Glomerular endothelial cell (primary cell): Measurements from ENCODE around the gene TBL1Y. TPM values are rescaled to one million over a fixed set of nuclear protein-coding genes. Genes with fewer than 3 reads are reported as not detected.
"Not testable (repeated sequence)": the region's sequence is repeated elsewhere in the genome, so short reads cannot be mapped to it uniquely, and the experiment has no call there.

Experiments used
- DNase-seq: peaks from one replicate; pipeline ENCODE4 v3.0.0-alpha.2; 2011; ENCODE audit warnings: low read depth, low spot score; ENCODE audit errors: extremely low read depth
- total RNA-seq: library from RNA; depleted of rRNA; stranded (reverse); fragments of >200 nt; gene quantifications from 2 replicates; pipeline ENCODE4 v1.2.3, GENCODE V29; 2015

The TBL1Y gene
- not detected in 2 replicates for total RNA-seq

DNA sequence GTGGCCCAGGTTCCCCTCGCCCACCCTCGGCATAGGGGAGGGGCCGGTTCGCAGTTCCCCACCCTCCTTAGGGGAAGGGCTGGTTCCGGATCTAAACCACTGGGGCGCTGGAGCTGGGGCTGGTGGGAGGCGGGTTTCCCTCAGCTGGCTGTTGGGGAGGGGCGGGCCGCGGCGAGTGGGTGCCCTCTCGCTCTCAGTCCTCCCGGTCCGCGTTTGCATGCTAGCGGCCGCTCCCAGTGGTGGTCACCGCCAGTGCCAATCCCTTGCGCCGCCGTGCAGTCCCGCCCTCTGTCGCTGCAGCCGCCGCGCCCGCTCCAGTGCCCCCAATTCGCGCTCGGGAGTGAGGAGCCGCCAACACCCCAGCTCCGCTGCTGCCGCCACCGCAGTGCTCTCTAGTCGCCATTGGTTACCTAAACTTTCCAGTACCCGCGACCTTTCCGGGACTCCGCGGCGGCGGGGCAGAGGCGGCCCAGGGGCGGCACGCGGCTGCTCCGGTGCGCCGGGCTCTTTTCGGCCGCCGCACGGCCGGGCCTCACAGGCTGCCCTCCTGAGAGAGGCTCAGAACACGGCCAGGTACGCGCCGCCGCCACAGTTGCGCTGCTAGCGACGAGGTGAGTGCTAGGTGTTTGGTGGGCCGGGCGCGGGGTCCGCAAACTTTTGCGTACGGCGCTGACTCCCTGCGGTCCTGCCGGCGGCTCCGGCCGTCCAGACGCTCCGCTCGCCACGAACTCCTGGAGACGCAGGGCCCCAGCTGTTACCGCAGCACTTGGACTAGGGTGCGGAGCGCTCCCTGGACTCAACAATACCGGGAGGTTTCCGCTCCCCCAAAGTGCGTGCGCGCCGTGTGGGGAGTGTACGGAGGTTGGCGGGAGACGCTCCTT lies at the start of gene TBL1Y:
Gene TBL1Y, plus strand, starts transcription at position 326 of the 881 bp plus-strand sequence. CDS start 114,388 bp downstream, outside the sequence.
- no peak for DNase-seq

- no peak for DNase-seq
Measured at GRCh38 chrY:6894496-6894895, 16.0 kb upstream of the TBL1Y start.

GRCh38 chrY:6895236-6895635 lies 15.3 kb upstream of the TBL1Y start:
- DNase-seq, result no peak

DNA sequence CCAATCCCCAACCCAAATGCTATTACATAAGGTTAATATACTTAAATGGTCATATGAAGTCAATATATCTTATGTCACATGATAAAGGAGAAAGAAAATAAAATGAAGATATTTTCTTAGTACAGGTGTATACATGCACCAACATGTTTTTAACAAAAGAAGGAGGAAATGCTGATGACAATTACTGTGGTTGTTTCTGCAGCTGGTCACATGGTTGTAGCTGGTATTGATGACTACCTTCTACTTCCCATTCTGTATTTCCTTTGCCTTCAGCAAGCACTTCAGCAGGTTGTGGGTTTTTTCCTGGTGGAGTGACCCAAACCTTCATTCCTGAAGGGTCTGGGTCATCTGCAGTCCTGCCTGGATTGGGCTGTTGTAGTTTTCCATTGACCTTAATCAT lies 8.4 kb upstream of the TBL1Y start:
- DNase-seq, result not testable (repeated sequence)

DNA sequence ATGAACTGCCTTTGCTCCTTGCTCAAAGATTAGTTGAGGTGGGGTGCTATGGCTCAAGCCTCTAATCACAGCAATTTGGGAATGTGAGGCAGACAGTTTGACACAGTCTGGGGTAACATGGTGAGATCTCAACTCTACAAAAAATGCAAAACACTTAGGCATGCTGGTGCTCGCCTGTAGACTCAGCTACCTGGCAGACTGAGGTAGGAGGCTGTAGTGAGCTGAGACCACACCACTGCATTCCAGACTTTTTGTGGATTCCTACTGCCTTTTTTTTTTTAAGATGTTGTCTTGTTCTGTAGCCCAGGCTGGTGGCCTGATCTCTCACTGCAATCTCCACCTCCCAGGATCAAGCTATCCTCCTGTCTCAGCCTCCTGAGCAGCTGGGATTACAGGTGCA lies 2.9 kb upstream of the TBL1Y start:
- DNase-seq, result no peak

GRCh38 chrY:6908021-6908420 lies 2.5 kb upstream of the TBL1Y start:
- DNase-seq, result not testable (repeated sequence)

- DNase-seq, result no peak
Measured at GRCh38 chrY:6909118-6909521, 1.4 kb upstream of the TBL1Y start.

- no peak for DNase-seq
Measured at GRCh38 chrY:6909856-6910255, 641 bp upstream of the TBL1Y start.

GRCh38 chrY:6911253-6911881 lies 870 bp downstream of the TBL1Y start, which contains the start of gene AMELY:
AMELY (minus strand) TSS chrY:6911752; CDS start chrY:6872608, 39,144 bp downstream.
- DNase-seq, result no peak

- no peak for DNase-seq
Measured at GRCh38 chrY:6913362-6913761, 2.9 kb downstream of the TBL1Y start.

DNA sequence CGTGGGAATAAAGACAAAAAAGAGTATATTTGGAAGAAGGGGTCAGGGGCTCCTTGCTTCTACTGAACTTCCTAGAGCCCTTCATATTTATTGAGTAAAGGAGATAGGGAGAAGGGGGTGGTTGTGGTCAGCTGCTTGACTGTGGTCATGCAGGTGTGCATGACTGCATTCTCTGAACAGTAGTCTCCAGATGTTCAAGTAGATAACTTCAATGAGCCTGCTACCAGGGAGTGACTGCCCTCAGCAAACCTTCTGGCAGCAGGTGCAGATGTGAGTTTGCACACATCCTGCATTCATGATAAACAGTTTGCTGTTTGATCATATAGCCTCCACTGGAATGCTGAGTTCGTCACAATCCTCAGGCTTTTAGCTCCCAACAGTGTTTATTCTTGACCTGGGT lies 10.6 kb downstream of the TBL1Y start:
- DNase-seq, result no peak

DNA sequence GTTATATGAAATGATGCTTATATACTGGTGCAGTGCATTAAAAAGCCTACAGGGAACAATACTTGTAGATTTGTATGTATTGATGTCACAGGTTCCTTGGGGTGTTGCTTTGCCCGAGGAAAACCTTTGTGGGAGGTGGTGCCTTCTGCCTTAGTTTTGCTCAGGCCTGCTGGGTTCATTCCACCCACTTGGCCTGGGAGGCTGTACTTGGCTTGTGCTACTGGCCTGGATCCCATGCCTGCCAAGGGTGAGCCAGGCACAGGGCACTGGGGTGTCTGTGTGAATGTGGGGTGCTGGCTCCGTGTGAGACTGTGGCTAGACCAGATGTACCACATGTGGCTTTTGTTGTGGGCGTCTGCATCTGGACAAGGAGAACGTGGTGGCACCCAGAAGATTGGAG lies 17.8 kb downstream of the TBL1Y start:
- no peak for DNase-seq

- DNase-seq, result no peak
Measured at GRCh38 chrY:6929237-6929636, 18.7 kb downstream of the TBL1Y start.

DNA sequence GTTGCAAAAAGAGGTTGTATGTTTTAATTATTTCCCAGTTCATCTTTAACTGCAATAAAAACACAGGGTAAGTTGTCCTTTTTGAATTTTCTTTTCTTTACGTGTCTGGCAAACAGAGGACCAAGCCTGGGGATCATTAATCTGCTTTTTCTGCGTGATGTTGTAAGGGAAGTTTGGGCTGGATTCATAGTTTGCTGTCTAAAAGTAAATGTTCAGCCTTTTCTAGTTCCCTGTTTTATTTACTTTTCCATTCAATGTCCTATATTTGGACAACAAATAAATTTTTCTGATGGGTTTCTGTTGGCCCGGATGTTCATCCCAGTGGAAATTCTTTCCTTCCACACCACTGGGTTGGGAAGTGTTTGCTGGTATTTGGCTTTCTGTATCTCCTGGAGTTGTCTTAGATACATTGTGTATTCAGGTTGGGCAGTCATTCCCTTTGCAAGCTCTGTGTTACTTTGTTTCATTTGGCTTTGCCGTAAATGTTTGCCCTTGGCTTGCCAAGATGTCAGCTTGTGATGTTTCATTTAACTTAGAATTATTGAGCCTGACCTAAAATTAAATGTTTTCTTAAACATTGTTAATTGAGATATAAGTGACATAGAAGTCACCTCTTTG lies 21.4 kb downstream of the TBL1Y start:
- DNase-seq, result no peak

DNA sequence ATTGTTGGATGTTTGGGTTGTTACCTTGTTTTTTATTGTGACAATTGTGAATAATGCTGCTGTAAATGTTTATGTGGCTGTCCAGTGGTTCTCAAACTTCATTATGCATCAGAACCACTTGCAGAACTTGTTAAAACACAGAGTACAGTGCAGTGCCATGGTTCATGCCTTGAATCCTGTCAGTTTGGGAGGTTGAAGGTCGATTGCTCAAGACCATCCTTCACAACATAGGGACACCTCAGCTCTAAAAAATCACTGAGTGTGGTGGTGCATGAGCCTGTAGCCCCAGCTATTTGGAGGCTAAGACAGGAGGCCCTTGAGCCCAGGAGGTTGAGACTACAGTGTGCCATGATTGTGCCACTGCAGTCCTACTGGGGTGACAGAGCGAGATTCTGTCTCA lies 25.0 kb downstream of the TBL1Y start:
- DNase-seq, result no peak

DNA sequence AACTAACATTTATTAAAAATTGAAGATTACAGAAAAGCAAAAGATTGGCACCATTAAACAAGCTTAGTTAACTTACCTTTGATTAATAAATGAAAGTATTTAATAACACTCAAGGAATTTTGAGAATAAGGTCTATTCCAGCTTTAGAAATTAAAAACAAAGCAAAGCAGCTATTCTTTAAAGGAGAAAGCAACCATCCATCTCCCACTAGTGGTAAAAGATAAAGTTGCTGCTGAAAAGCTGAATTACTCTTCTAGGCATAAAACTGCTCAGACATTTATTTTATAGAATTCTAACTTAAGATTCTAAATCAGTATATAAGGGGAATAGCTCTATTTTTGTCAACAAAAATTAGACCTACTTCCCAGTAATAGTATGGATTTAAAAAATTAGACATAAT lies 37.2 kb downstream of the TBL1Y start:
- no peak for DNase-seq

- DNase-seq, result no peak
Measured at GRCh38 chrY:6948378-6948777, 37.9 kb downstream of the TBL1Y start.

GRCh38 chrY:6949947-6950346 lies 39.5 kb downstream of the TBL1Y start:
- DNase-seq, result no peak

GRCh38 chrY:6964732-6965131 lies 54.2 kb downstream of the TBL1Y start:
- DNase-seq, result no peak

DNA sequence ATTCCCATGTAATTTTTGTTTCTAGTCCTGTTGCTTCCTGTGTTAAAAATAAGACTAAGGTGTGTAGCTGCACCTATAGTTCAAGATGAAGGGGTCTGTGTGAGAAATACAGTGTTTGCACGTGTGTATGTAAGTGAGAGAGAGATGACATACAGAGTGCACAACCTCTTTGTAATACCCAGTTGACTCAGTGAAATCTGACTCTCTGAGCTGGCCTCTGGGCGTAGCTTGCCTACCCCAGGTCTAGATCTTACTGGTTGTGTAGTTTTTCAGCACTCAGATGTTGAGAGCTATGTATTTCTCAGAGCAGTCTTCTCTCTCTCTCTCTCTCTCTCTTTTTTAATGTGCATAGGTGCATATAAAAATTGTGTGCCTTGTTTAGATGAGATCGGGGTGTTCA lies 56.0 kb downstream of the TBL1Y start:
- no peak for DNase-seq

GRCh38 chrY:6967736-6968135 lies 57.2 kb downstream of the TBL1Y start:
- no peak for DNase-seq

DNA sequence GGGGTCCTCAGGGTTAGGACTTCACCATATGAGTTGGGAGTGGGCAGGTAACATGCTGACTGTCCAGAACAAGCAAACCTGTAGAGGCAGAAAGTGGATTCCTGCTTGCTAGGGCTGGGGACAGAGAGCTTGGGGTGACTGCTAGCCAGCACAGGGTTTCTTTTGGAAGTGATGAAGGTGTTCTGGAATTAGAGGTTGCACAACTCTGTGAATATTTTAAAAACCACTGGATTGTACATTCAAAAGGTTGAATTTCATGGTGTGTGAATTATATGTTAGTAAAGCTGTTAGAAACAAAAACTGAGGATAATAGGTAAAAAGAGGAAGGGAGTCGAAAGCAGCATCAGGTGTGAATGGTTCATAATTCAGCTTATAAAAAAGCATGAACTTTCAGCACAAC lies 57.7 kb downstream of the TBL1Y start:
- DNase-seq, result no peak
